Measurements from ENCODE around the gene KDM6A. TPM values are rescaled to one million over a fixed set of nuclear protein-coding genes. Genes with fewer than 3 reads are reported as not detected.
A peak's percentile ranks its signal among the peaks of the same experiment; 100 is the strongest.
"Not testable (repeated sequence)": the region's sequence is repeated elsewhere in the genome, so short reads cannot be mapped to it uniquely, and the experiment has no call there.

KDM6A gene
- total and polyA plus RNA-seq, 9 of the 15 experiments (the other 6 are each of a cell fraction or from before 2014, with no cell fraction given) = 8.4 to 34.3 (median 22.9) TPM

- intact Hi-C loops (cut with micrococcal nuclease) (loop anchor here (5.0 kb wide), 1 partner anchor 201 kb away; the partner anchor contains the start of gene KDM6A), in situ Hi-C loops (cut with MboI) (loop anchor here (25.0 kb wide), 1 partner anchor 1111 kb away; the partner anchor contains the start of gene NDP)
- peak; percentile 7 for TF ChIP-seq RBM25 (IDR thresholded peaks at IDR 0.05; ENCODE audit: low read depth, low read length, severe bottlenecking)
- TF ChIP-seq ZNF146 (CRISPR knock-in tag; IDR thresholded peaks at IDR 0.05; ENCODE audit: unreplicated experiment) = peak; percentile 75
- H3K9me1 ChIP-seq (ENCODE audit: control insufficient read depth, insufficient read depth, low read length); H3K4me1 ChIP-seq (replicated peaks in 1 of 2; ENCODE audit: control insufficient read depth in 2 of 2, insufficient read depth in 2 of 2, low read length in 2 of 2); FAIRE-seq; CTCF ChIA-PET (ENCODE audit: low intra/inter-chr PET ratio); H3K27ac ChIP-seq (ENCODE audit: extremely low read depth, low read depth, low read length); H3K4me3 ChIP-seq; H3K27me3 ChIP-seq (ENCODE audit: control insufficient read depth in 2 of 2, insufficient read depth in 2 of 2, low read length in 2 of 2); H4K20me1 ChIP-seq (replicated peaks; ENCODE audit: control insufficient read depth, insufficient read depth, low read length); H3K9ac ChIP-seq (ENCODE audit: insufficient read depth in 1 of 2, low read depth in 2 of 2, low read length in 2 of 2); ATAC-seq; H3K9me3 ChIP-seq (replicated peaks; ENCODE audit: control insufficient read depth, insufficient read depth, low read depth, low read length); DNase-seq (ENCODE audit: extremely low read depth in 1 of 4, low spot score in 3 of 4); POLR2A ChIA-PET; H2AFZ ChIP-seq (ENCODE audit: low read depth, low read length); H3K4me2 ChIP-seq (ENCODE audit: insufficient read depth, low read length); BruUV-seq (replicated peaks): not testable (repeated sequence)
- 98% methylated on average over 3 of the region's 4 CpGs for WGBS (ENCODE audit: insufficient coverage, low coverage, missing lambda C conversion rate)
- H3K36me3 ChIP-seq (ENCODE audit: control insufficient read depth, insufficient read depth, low read length) = peaks cover 32% of the 10 kb centered on the region; the same call in 2 of the 3 replicates
- H3K79me2 ChIP-seq (ENCODE audit: control insufficient read depth, insufficient read depth, low read length) = peaks cover 23% of the 10 kb centered on the region
Observed at GRCh38 chrX:45073011-45073410, 200.0 kb downstream of the KDM6A start.

- in situ Hi-C loops (cut with MboI) = no loop called here
- 93% methylated on average over 2 of the region's 2 CpGs for WGBS (ENCODE audit: insufficient coverage, low coverage, missing lambda C conversion rate)
- Histone ChIP-seq H3K27ac (ENCODE audit: extremely low read depth, low read depth, low read length) (no peak overlapping the region), H2AFZ (ENCODE audit: low read depth, low read length) (no peak overlapping the region), H3K27me3 (ENCODE audit: control insufficient read depth in 2 of 2, insufficient read depth in 2 of 2, low read length in 2 of 2) (no peaks in the 10 kb centered on the region), H3K9me3 (replicated peaks; ENCODE audit: control insufficient read depth, insufficient read depth, low read depth, low read length) (no peaks in the 10 kb centered on the region), H3K9me1 (ENCODE audit: control insufficient read depth, insufficient read depth, low read length) (no peaks in the 10 kb centered on the region), H3K4me3 (no peak overlapping the region), H3K79me2 (ENCODE audit: control insufficient read depth, insufficient read depth, low read length) (peaks cover 13% of the 10 kb centered on the region), H3K9ac (ENCODE audit: insufficient read depth in 1 of 2, low read depth in 2 of 2, low read length in 2 of 2) (no peak overlapping the region), H3K4me2 (ENCODE audit: insufficient read depth, low read length) (no peak overlapping the region), H4K20me1 (replicated peaks; ENCODE audit: control insufficient read depth, insufficient read depth, low read length) (no peaks in the 10 kb centered on the region), H3K4me1 (replicated peaks in 1 of 2; ENCODE audit: control insufficient read depth in 2 of 2, insufficient read depth in 2 of 2, low read length in 2 of 2) (no peaks in the 10 kb centered on the region), H3K36me3 (ENCODE audit: control insufficient read depth, insufficient read depth, low read length) (peaks cover 42% of the 10 kb centered on the region)
- no peak for TF ChIP-seq KAT2B (IDR thresholded peaks at IDR 0.05; ENCODE audit: low read depth, low read length)
- TF ChIP-seq TBP (optimal IDR thresholded peaks at IDR 0.05; ENCODE audit: low read depth, low read length) = no peak
- TF ChIP-seq ZBTB2 (IDR thresholded peaks at IDR 0.05) = no peak
- TF ChIP-seq PURB (CRISPR knock-in tag; IDR thresholded peaks at IDR 0.05; ENCODE audit: low read depth) = no peak
- POLR2A ChIA-PET = no interaction called here
- CTCF ChIA-PET (ENCODE audit: low intra/inter-chr PET ratio) = no interaction called here
- no TSS peak for BruUV-seq (replicated peaks)
- intact Hi-C loops (cut with micrococcal nuclease) = no loop called here
- no peak for ATAC-seq
- no peak for FAIRE-seq
- DNase-seq (ENCODE audit: extremely low read depth in 1 of 4, low spot score in 3 of 4) = no peak
Observed at GRCh38 chrX:45077748-45078424, 204.9 kb downstream of the KDM6A start.
